ENCODE measurements around the gene BHLHE40.

BHLHE40 gene

DNA sequence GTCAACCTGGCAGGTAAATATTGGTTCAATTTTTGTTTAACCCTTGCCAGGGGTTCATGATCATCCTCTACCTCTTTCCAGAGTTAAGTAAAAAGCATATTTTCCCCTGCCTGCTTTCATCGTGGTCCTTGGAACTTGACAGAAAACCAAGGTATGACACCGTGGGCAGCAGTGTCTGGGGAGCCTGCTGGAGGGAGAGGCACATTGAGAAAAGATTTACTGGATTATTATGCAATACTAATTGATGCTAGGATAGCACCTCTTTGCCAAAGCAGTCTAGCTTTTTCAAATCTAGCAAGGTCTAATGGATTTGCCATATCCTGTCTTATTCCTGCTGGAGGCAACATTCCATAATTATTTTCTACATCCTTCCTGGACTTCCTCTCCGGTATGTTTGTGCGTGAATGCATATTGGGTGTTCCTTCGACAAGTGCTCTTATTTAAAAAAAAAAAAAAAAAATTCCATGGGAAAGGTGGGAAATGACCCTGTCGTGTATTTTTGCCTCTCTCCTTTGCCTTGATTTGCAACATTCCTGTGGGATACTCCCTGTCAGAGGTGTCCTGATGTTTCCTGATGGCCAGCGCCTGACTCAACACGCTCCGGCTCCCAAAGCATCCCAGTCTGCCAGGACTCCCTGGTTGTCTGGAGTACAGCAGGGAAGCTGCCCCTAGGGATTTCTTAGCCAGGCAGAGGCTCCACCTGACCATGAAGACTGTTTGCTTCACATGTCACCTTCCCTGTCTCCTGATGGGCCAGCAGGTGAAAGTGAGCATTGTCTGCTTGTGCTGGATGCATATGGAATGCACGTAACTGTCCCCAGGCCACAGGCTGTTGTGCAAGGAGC lies 6.3 kb downstream of the BHLHE40 start:
- DNase-seq, result no peak

- no peak for DNase-seq
These were observed 7.0 kb downstream of the BHLHE40 start for GRCh38 chr3:4986175-4986781.

DNA sequence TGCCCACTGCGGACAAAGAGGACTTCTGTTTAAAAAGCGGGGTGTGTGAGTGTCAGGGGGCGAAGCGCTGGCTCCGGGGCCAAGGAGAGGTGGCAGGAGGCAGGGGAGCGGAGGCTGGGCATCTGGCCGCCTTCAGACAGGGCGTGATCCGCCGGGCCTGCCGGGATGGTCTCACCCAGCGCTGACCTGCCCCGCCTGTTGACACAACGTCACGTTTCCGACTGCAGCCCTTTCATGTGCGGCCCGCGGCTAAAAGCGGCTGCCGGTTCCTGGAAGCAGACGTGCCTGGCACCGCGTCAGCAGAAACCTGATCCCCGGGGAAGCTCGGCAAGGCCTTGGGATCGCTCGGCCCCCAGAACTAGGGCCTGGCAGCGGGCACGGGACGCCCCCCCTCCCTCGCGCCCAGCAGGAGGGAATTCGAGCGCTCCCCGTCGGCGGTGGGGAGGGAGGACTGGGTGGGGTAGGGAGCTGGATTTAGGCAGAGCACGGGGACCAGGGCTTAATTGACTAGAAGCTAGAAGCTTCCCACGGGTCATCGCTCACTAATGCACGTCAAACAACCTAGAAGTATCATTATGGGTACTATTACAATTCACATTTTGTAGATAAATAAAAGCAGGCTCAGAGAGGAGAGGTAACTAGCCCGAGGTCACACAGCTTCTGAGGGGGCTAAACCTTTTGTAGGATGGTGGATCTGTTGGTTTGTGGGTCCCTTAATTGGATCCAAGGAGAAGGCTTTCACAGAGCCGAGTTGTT lies 7.7 kb downstream of the BHLHE40 start:
- peak; percentile 69 for DNase-seq

- no peak for DNase-seq
These were observed 8.5 kb downstream of the BHLHE40 start for GRCh38 chr3:4987538-4988296.

DNA sequence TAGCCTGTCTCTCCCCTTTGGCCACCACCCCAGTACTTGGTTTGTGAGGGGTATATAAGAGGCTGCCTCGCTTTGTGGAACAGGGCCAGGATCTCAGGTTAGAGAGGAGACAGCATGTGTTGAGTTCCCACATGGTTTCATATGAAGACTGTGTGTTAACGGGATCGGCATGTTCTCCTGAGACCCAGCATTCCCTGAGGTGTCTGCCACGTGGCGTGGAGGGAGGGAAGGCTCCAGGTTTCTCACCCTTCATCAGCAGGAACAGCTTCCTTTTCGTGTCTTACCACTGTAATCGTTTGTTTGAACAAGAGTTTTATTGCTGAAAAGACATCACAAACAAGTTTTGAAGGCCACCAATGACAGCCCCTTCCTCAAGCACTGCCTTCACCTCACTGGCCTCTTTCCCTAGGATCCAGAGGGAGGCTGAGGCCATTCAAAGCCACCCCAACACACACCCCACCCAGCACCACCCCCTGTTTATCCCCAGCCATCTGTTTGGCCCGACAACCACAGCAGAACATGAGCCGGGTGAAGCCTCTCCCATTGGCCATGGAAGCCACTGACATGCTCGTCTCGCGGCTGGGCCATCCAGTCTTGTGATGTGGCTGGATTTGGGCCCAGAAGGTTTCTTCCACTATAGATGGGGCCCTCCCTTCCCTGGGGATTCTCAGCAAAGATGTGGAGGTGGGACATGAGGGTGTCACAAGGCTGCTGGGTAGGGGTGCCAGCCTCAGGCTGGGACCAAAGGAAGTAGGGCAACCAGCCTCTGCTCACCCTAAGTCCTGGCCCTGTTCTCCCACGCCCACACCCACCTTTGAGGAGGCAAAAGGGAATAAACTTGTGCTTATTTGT lies 10.0 kb downstream of the BHLHE40 start:
- no peak for DNase-seq

GRCh38 chr3:4990069-4990468 lies 10.8 kb downstream of the BHLHE40 start:
- DNase-seq, result no peak

- DNase-seq, result no peak
These were observed 12.9 kb downstream of the BHLHE40 start for GRCh38 chr3:4992118-4992517.

- DNase-seq, result no peak
These were observed 14.3 kb downstream of the BHLHE40 start for GRCh38 chr3:4993276-4994143.

- no peak for DNase-seq
These were observed 15.0 kb downstream of the BHLHE40 start for GRCh38 chr3:4994144-4994730.

- no peak for DNase-seq
These were observed 15.7 kb downstream of the BHLHE40 start for GRCh38 chr3:4994823-4995499.

DNA sequence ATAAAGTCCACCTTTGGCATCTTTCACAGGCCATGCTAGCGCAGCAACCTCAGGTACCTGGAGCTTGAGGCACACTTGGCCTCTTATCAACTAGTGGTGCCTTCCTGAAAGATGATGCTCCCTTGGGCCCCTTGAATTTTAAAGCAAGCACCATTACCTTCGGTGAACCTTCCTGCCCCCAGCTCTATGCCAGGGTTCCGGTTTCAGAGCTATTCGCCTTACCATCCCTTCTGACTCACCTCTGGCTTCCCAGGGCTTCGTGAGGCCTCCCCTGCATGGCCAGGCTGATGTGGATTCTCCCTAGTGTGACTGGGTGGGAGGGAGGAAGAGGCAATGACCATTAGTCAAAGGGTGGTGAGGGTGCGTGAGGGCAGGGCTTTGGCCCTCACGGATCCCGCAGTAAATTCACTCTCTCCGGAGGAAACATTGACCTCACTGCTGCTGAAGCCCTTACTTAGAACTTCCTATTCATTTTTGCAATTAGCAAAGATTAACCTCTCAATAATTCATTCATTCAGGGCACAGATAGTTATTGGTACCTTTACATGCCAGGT lies 16.3 kb downstream of the BHLHE40 start:
- DNase-seq, result no peak

- no peak for DNase-seq
These were observed 17.1 kb downstream of the BHLHE40 start for GRCh38 chr3:4996223-4996765.

- DNase-seq, result no peak
These were observed 17.6 kb downstream of the BHLHE40 start for GRCh38 chr3:4996771-4997291.

- no peak for DNase-seq
These were observed 18.7 kb downstream of the BHLHE40 start for GRCh38 chr3:4997946-4998345.

DNA sequence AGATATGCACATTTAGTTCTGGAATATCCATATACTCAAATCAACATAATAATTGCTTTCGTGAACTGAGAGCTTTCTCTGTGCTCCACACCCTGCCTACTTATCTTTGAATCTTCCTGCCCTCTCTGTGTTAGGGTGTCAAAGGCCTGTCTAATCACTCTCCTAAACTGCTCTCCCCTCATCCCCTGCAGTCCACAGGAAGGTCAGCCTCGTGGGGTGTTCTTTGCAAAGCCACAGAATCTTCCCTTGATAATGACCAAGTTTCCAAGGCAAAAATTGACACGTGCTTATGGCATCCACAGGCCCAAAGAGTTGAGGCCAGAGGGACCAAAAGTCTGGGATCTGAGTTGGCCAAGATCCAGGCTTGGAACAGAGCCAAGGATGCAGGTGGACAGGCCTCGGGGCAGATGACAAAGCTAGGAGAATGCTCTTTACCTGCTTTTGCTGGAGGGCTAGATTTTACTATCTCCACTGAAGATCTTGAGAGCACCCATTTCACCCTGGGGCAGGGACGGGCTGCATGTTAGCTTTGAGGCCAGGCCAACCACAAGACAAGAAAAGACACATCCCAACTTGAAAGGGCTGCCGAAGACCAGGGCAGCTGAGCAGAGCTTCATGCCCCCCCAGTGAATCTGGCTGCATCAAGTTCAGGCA lies 20.4 kb downstream of the BHLHE40 start:
- no peak for DNase-seq

GRCh38 chr3:5001135-5001534 lies 21.9 kb downstream of the BHLHE40 start:
- no peak for DNase-seq

- no peak for DNase-seq
These were observed 22.6 kb downstream of the BHLHE40 start for GRCh38 chr3:5001805-5002173.

GRCh38 chr3:5002174-5002870 lies 23.1 kb downstream of the BHLHE40 start:
- peak; percentile 24 for DNase-seq

Data from activated gamma-delta T cell (primary cell).